Glutamatergic neuron (in vitro differentiated cells): ENCODE data around the gene SYNJ2. TPM values are rescaled to one million over a fixed set of nuclear protein-coding genes. Genes with fewer than 3 reads are reported as not detected.

ENCODE experiments used
- DNase-seq: peaks from one replicate; pipeline ENCODE4 v3.0.0; 2022
- H3K27ac Mint-ChIP-seq: one replicate; pipeline ENCODE4 v1.8.0; 2020; ENCODE audit warnings: mild to moderate bottlenecking, mixed read lengths, inconsistent platforms; ENCODE audit not compliant: unreplicated experiment
- H3K27me3 Mint-ChIP-seq: one replicate; pipeline ENCODE4 v1.8.0; 2020; ENCODE audit warnings: mild to moderate bottlenecking, moderate library complexity, mixed read lengths, inconsistent platforms; ENCODE audit not compliant: unreplicated experiment
- H3K36me3 Mint-ChIP-seq: one replicate; pipeline ENCODE4 v1.8.0; 2020; ENCODE audit warnings: mild to moderate bottlenecking, mixed read lengths, inconsistent platforms; ENCODE audit not compliant: unreplicated experiment
- H3K4me1 Mint-ChIP-seq: one replicate; pipeline ENCODE4 v1.8.0; 2020; ENCODE audit warnings: mild to moderate bottlenecking, low read depth, mixed read lengths, inconsistent platforms; ENCODE audit not compliant: unreplicated experiment
- H3K4me3 Mint-ChIP-seq: one replicate; pipeline ENCODE4 v1.8.0; 2020; ENCODE audit warnings: mild to moderate bottlenecking, mixed read lengths, inconsistent platforms; ENCODE audit not compliant: unreplicated experiment
- H3K9me3 Mint-ChIP-seq: one replicate; pipeline ENCODE4 v1.8.0; 2020; ENCODE audit warnings: mild to moderate bottlenecking, moderate library complexity, mixed read lengths, inconsistent platforms; ENCODE audit not compliant: unreplicated experiment
- CTCF ChIP-seq: fragments of 200-600 bp; sonication (generic); IDR thresholded peaks from one replicate; pipeline ENCODE4 v1.5.0; 2021; ENCODE audit not compliant: partially characterized antibody, unreplicated experiment
- total RNA-seq: library from RNA; stranded (reverse); fragmentation: NEBNext Ultra II Directional; extraction: Animal tissue kit (Norgen Biotek cat#: 25700); gene quantifications from one replicate; pipeline ENCODE4 v1.2.1, GENCODE V29; 2021; ENCODE audit not compliant: unreplicated experiment

Gene SYNJ2
- total RNA-seq, 1 donor from 2014 or later: 2.4 TPM

GRCh38 chr6:157941101-157941863 is 40.4 kb upstream of the SYNJ2 start:
- H3K36me3 Mint-ChIP-seq: peaks cover 10% of the 10 kb centered on the region
- no peak overlapping the region for H3K27ac Mint-ChIP-seq
- H3K9me3 Mint-ChIP-seq: peaks cover 2% of the 10 kb centered on the region
- H3K27me3 Mint-ChIP-seq: peaks cover 2% of the 10 kb centered on the region
- H3K4me3 Mint-ChIP-seq: no peak overlapping the region
- no peak for TF ChIP-seq CTCF
- DNase-seq: no peak
- H3K4me1 Mint-ChIP-seq: peaks cover 11% of the 10 kb centered on the region

GRCh38 chr6:157942351-157942750 is 39.3 kb upstream of the SYNJ2 start:
- H3K4me3 Mint-ChIP-seq: no peak overlapping the region
- no peak for DNase-seq
- TF ChIP-seq CTCF: no peak
- H3K9me3 Mint-ChIP-seq: peaks cover 7% of the 10 kb centered on the region
- H3K36me3 Mint-ChIP-seq: peaks cover 17% of the 10 kb centered on the region
- H3K4me1 Mint-ChIP-seq: peaks cover 11% of the 10 kb centered on the region
- H3K27me3 Mint-ChIP-seq: peaks cover 2% of the 10 kb centered on the region
- peak overlapping the region; percentile 26 for H3K27ac Mint-ChIP-seq

- Mint-ChIP-seq H3K27me3 (peaks cover 2% of the 10 kb centered on the region), H3K4me1 (peaks cover 11% of the 10 kb centered on the region), H3K4me3 (no peak overlapping the region), H3K27ac (no peak overlapping the region), H3K9me3 (peaks cover 8% of the 10 kb centered on the region), H3K36me3 (peaks cover 24% of the 10 kb centered on the region)
- TF ChIP-seq CTCF: no peak
- no peak for DNase-seq
Measured at GRCh38 chr6:157943249-157943963, 38.3 kb upstream of the SYNJ2 start.

GRCh38 chr6:157943964-157944283 is 37.7 kb upstream of the SYNJ2 start:
- H3K27ac Mint-ChIP-seq: no peak overlapping the region

More at GRCh38 chr6:157943964-157944283, 37.7 kb upstream of the SYNJ2 start:
- H3K4me3 Mint-ChIP-seq: no peak overlapping the region
- peaks cover 29% of the 10 kb centered on the region for H3K36me3 Mint-ChIP-seq
- no peak for TF ChIP-seq CTCF
- H3K4me1 Mint-ChIP-seq: peaks cover 10% of the 10 kb centered on the region
- H3K27me3 Mint-ChIP-seq: peaks cover 5% of the 10 kb centered on the region
- DNase-seq: no peak
- peaks cover 13% of the 10 kb centered on the region for H3K9me3 Mint-ChIP-seq
